Stimulated activated CD4-positive, alpha-beta T cell treated with anti-CD3 and anti-CD28 coated beads, Interleukin-4, amount 100 ng/mL, for 1 hour (primary cell): ENCODE measurements around the gene C1orf116.

Source experiments
- DNase-seq: peaks from one replicate; pipeline ENCODE4 v3.0.0-alpha.2; 2020

Gene C1orf116

GRCh38 chr1:207018707-207019106 lies 13.8 kb downstream of the C1orf116 start:
- no peak for DNase-seq

GRCh38 chr1:207017615-207018559 lies 14.7 kb downstream of the C1orf116 start:
- no peak for DNase-seq

- DNase-seq = no peak
Observed at GRCh38 chr1:207015791-207016190, 16.8 kb downstream of the C1orf116 start.

- no peak for DNase-seq
Observed at GRCh38 chr1:207014728-207015127, 17.8 kb downstream of the C1orf116 start.

- no peak for DNase-seq
Observed at GRCh38 chr1:207013321-207014085, 19.1 kb downstream of the C1orf116 start.

GRCh38 chr1:207010726-207011125 lies 21.8 kb downstream of the C1orf116 start:
- no peak for DNase-seq

GRCh38 chr1:207009945-207010344 lies 22.6 kb downstream of the C1orf116 start:
- DNase-seq = no peak

GRCh38 chr1:207009182-207009850 lies 23.2 kb downstream of the C1orf116 start:
- no peak for DNase-seq

- no peak for DNase-seq
Observed at GRCh38 chr1:207007352-207008033, 25.1 kb downstream of the C1orf116 start.

GRCh38 chr1:207006914-207007313 lies 25.6 kb downstream of the C1orf116 start:
- no peak for DNase-seq

GRCh38 chr1:207006083-207006482 lies 26.5 kb downstream of the C1orf116 start:
- DNase-seq = no peak

GRCh38 chr1:207004931-207005830 lies 27.4 kb downstream of the C1orf116 start:
- DNase-seq = peak; percentile 36

GRCh38 chr1:207003210-207003609 lies 29.3 kb downstream of the C1orf116 start:
- no peak for DNase-seq

GRCh38 chr1:207002724-207003146 lies 29.8 kb downstream of the C1orf116 start:
- DNase-seq = no peak

GRCh38 chr1:207001492-207002245 lies 30.9 kb downstream of the C1orf116 start:
- no peak for DNase-seq

- DNase-seq = no peak
Observed at GRCh38 chr1:207000651-207001291, 31.8 kb downstream of the C1orf116 start.

GRCh38 chr1:206998816-206999215 lies 33.7 kb downstream of the C1orf116 start:
- no peak for DNase-seq

GRCh38 chr1:206992790-206993189 lies 39.8 kb downstream of the C1orf116 start:
- DNase-seq = no peak

GRCh38 chr1:206987873-206988272 lies 44.7 kb downstream of the C1orf116 start:
- DNase-seq = no peak

- DNase-seq = no peak
Observed at GRCh38 chr1:206986885-206987284, 45.7 kb downstream of the C1orf116 start.
